ENCODE results near the gene MRPS35.

DNA sequence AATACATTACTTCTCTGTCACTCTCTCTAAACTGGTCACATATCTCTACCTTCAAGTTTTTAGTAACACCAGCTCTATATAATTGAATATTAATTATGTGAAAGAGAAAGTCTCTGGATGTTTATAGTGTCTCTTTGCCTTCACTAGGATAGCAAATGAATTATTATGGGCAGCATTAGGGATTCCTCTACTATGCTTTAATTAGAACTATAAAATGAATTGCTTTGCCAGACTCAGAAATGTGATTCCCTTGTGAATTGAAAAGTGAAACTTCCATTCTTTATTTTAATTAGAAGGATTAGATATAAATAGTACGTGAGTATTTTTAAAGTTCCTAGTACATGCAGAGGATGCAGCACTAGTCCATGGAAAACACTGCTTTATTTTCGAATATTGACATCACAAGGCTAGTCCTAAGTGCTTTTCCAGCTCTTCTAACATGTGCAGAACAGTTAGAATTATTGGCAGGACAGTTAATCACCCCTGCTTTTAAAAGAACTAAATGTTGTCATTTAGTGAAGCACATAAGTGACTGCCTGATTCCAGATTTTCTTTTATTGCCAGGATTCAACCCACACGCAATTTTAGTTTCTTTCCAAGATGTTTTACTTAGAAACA lies 37.4 kb upstream of the MRPS35 start:
- no peak for TF ChIP-seq EZH2phosphoT487 (IDR thresholded peaks at IDR 0.05; ENCODE audit: borderline replicate concordance, low read depth, low read length)
- TF ChIP-seq, protein P1, sequence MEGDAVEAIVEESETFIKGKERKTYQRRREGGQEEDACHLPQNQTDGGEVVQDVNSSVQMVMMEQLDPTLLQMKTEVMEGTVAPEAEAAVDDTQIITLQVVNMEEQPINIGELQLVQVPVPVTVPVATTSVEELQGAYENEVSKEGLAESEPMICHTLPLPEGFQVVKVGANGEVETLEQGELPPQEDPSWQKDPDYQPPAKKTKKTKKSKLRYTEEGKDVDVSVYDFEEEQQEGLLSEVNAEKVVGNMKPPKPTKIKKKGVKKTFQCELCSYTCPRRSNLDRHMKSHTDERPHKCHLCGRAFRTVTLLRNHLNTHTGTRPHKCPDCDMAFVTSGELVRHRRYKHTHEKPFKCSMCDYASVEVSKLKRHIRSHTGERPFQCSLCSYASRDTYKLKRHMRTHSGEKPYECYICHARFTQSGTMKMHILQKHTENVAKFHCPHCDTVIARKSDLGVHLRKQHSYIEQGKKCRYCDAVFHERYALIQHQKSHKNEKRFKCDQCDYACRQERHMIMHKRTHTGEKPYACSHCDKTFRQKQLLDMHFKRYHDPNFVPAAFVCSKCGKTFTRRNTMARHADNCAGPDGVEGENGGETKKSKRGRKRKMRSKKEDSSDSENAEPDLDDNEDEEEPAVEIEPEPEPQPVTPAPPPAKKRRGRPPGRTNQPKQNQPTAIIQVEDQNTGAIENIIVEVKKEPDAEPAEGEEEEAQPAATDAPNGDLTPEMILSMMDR (conservative IDR thresholded peaks at IDR 0.05; ENCODE audit: low read length), result no peak

Data from OCI-LY7 (cell line).